Activated naive CD8-positive, alpha-beta T cell treated with anti-CD3 and anti-CD28 coated beads, Interleukin-2, amount 50 U/mL, for 16 hours (primary cell): ENCODE data around the gene FUT7.
"Not testable (repeated sequence)": the region's sequence is repeated elsewhere in the genome, so short reads cannot be mapped to it uniquely, and the experiment has no call there.

ENCODE experiments used
- DNase-seq: peaks from one replicate; pipeline ENCODE4 v3.0.0-alpha.2; 2020; ENCODE audit warnings: low read depth, low spot score

The FUT7 gene

GRCh38 chr9:137033481-137033880 lies 1.6 kb upstream of the FUT7 start:
- DNase-seq = not testable (repeated sequence)

GRCh38 chr9:137032858-137033257 lies 970 bp upstream of the FUT7 start:
- DNase-seq = no peak

- no peak for DNase-seq
These were observed 1.1 kb downstream of the FUT7 start for GRCh38 chr9:137030538-137031527.

GRCh38 chr9:137030006-137030405 lies 1.9 kb downstream of the FUT7 start:
- DNase-seq = no peak

- no peak for DNase-seq
These were observed 2.6 kb downstream of the FUT7 start for GRCh38 chr9:137029058-137029936.

GRCh38 chr9:137028263-137029057 lies 3.4 kb downstream of the FUT7 start:
- no peak for DNase-seq

GRCh38 chr9:137027369-137028262 lies 4.3 kb downstream of the FUT7 start, which contains the start of gene ABCA2:
ABCA2 (minus strand) TSS chr9:137028237; CDS start chr9:137028140, 97 bp downstream.
- DNase-seq = no peak

- no peak for DNase-seq
These were observed 5.1 kb downstream of the FUT7 start for GRCh38 chr9:137026828-137027227.

GRCh38 chr9:137026384-137026783 lies 5.5 kb downstream of the FUT7 start:
- DNase-seq = no peak

- no peak for DNase-seq
These were observed 6.3 kb downstream of the FUT7 start for GRCh38 chr9:137025517-137025966.

- no peak for DNase-seq
These were observed 8.3 kb downstream of the FUT7 start for GRCh38 chr9:137023583-137023991.

GRCh38 chr9:137023157-137023556 lies 8.7 kb downstream of the FUT7 start:
- no peak for DNase-seq

- DNase-seq = no peak
These were observed 9.3 kb downstream of the FUT7 start for GRCh38 chr9:137022662-137023008.

GRCh38 chr9:137021979-137022661 lies 9.8 kb downstream of the FUT7 start:
- no peak for DNase-seq

- no peak for DNase-seq
These were observed 10.3 kb downstream of the FUT7 start for GRCh38 chr9:137021568-137021978.

GRCh38 chr9:137020771-137021567 lies 10.9 kb downstream of the FUT7 start:
- DNase-seq = no peak

- no peak for DNase-seq
These were observed 11.8 kb downstream of the FUT7 start for GRCh38 chr9:137019891-137020683.
